CD4-positive, alpha-beta memory T cell (primary cell): ENCODE results near the gene KCND3. TPM values are rescaled to one million over a fixed set of nuclear protein-coding genes. Genes with fewer than 3 reads are reported as not detected.
A peak's percentile ranks its signal among the peaks of the same experiment; 100 is the strongest.
"Not testable (repeated sequence)": the region's sequence is repeated elsewhere in the genome, so short reads cannot be mapped to it uniquely, and the experiment has no call there.

Experiments
- CTCF ChIA-PET: fragments of 350-600 bp; sonication (Branson Sonifier 250); formaldehyde crosslinking; loops from one replicate; lab custom pipeline; 2021; ENCODE audit warnings: inconsistent platforms; ENCODE audit not compliant: partially characterized antibody; lab: Charles Lee
- POLR2A ChIA-PET: fragments of 350-600 bp; sonication (Branson Sonifier 250); formaldehyde crosslinking; loops from one replicate; lab custom pipeline; 2021; ENCODE audit not compliant: partially characterized antibody; lab: Charles Lee
- DNase-seq, 5 donors: peaks; one replicate each; pipeline versions ENCODE4 v3.0.0 to v3.0.0-alpha.2; 2020 to 2022; ENCODE audit warnings: mixed read lengths in 1 of 5
- H3K27ac ChIP-seq: one replicate; pipeline ENCODE4 v1.7.0; 2013; ENCODE audit warnings: low read depth, low read length
- H3K27me3 ChIP-seq: 2 replicates; pipeline ENCODE4 v1.7.0; 2013; ENCODE audit warnings: mild to moderate bottlenecking, low read length, moderate library complexity; ENCODE audit not compliant: insufficient read depth
- H3K36me3 ChIP-seq: 2 replicates; pipeline ENCODE4 v1.7.0; 2013; ENCODE audit warnings: mild to moderate bottlenecking, low read length, moderate library complexity; ENCODE audit not compliant: insufficient read depth
- H3K4me1 ChIP-seq: 2 replicates; pipeline ENCODE4 v1.7.0; 2013; ENCODE audit warnings: mild to moderate bottlenecking, low read length, moderate library complexity; ENCODE audit not compliant: insufficient read depth
- H3K4me3 ChIP-seq, 2 donors: one replicate each; pipeline ENCODE4 v1.7.0; 2013; ENCODE audit warnings: low read length in 2 of 2, mild to moderate bottlenecking in 1 of 2
- H3K9me3 ChIP-seq, 2 donors: one replicate each; pipeline ENCODE4 v1.7.0; 2013; ENCODE audit warnings: low read length in 2 of 2, control low read depth in 1 of 2; ENCODE audit not compliant: control insufficient read depth in 1 of 2
- H3K27ac Mint-ChIP-seq, 7 donors: one replicate each; pipeline ENCODE4 v1.8.0; 2020 to 2021; ENCODE audit warnings: mixed read lengths in 7 of 7, mild to moderate bottlenecking in 6 of 7, inconsistent platforms in 3 of 7, moderate library complexity in 3 of 7
- H3K27me3 Mint-ChIP-seq, 2 donors: one replicate each; pipeline ENCODE4 v1.8.0; 2020 to 2021; ENCODE audit warnings: mixed read lengths in 2 of 2
- H3K36me3 Mint-ChIP-seq, 2 donors: one replicate each; pipeline ENCODE4 v1.8.0; 2020 to 2021; ENCODE audit warnings: mixed read lengths in 2 of 2, inconsistent platforms in 1 of 2, mild to moderate bottlenecking in 1 of 2
- H3K4me1 Mint-ChIP-seq, 4 donors: one replicate each; pipeline ENCODE4 v1.8.0; 2020 to 2021; ENCODE audit warnings: mixed read lengths in 4 of 4, mild to moderate bottlenecking in 1 of 4
- H3K4me3 Mint-ChIP-seq, 8 donors: one replicate each; pipeline ENCODE4 v1.8.0; 2020 to 2021; ENCODE audit warnings: mixed read lengths in 8 of 8, mild to moderate bottlenecking in 7 of 8, moderate library complexity in 6 of 8, inconsistent platforms in 3 of 8
- H3K9me3 Mint-ChIP-seq, 8 donors: one replicate each; pipeline ENCODE4 v1.8.0; 2020 to 2021; ENCODE audit warnings: mixed read lengths in 8 of 8, mild to moderate bottlenecking in 5 of 8, inconsistent platforms in 3 of 8, moderate library complexity in 1 of 8
- intact Hi-C: fragments of 100-400 bp; cut with micrococcal nuclease; formaldehyde crosslinking; loops from one replicate; pipeline ENCODE4 v1.15.1; 2023
- polyA plus RNA-seq, 2 donors: library from polyadenylated mRNA; unstranded; fragments of 300-500 nt; fragmentation: Illumina TruSeq; gene quantifications; one replicate each; pipeline ENCODE4 v1.2.3, GENCODE V29; 2021
- total RNA-seq, 2 experiments: library from RNA; stranded (reverse); gene quantifications; one replicate each; pipeline ENCODE4 v1.2.3, GENCODE V29; 2021

KCND3 gene
- total and polyA plus RNA-seq, 4 experiments from 2014 or later, result 0.03 to 0.05 TPM; not detected in 2

GRCh38 chr1:111742938-111743549 is 246.4 kb downstream of the KCND3 start:
- Mint-ChIP-seq H3K27me3 (peaks cover 6 to 11% of the 10 kb centered on the region in 2 donors), H3K9me3 (no peaks in the 10 kb centered on the region), H3K4me1 (peaks cover 8 to 25% (median 14%) of the 10 kb centered on the region in 4 donors), H3K36me3 (no peaks in the 10 kb centered on the region), H3K27ac (no peak overlapping the region), H3K4me3 (no peak overlapping the region)
- Histone ChIP-seq H3K4me3 (no peak overlapping the region), H3K4me1 (peaks cover 22% of the 10 kb centered on the region), H3K9me3 (no peaks in the 10 kb centered on the region), H3K36me3 (no peaks in the 10 kb centered on the region), H3K27ac (no peak overlapping the region), H3K27me3 (peaks cover 7% of the 10 kb centered on the region)
- ChIA-PET POLR2A (no interaction called here), CTCF (interaction anchor here (1.1 to 3.7 kb wide), 6 partner anchors 11 to 235 kb away, joined by 3 to 15 read pairs (median 9); no protein-coding TSS in a partner anchor)
- DNase-seq, result no peak
- intact Hi-C loops, result no loop called here

GRCh38 chr1:111742292-111742691 is 247.2 kb downstream of the KCND3 start:
- CTCF ChIA-PET, result interaction anchor here (2.4 to 3.7 kb wide), 4 partner anchors 12 to 234 kb away, joined by 8 to 15 read pairs (median 12); no protein-coding TSS in a partner anchor
- H3K4me1 Mint-ChIP-seq, result peaks cover 10 to 28% (median 17%) of the 10 kb centered on the region in 4 donors
- H3K4me3 Mint-ChIP-seq, result not testable (repeated sequence)

GRCh38 chr1:111739925-111740765 is 249.3 kb downstream of the KCND3 start:
- H3K27me3 ChIP-seq, result peaks cover 18% of the 10 kb centered on the region
- no peak overlapping the region for H3K27ac ChIP-seq
- peaks cover 28% of the 10 kb centered on the region for H3K4me1 ChIP-seq
- H3K36me3 ChIP-seq, result no peaks in the 10 kb centered on the region
- H3K27me3 Mint-ChIP-seq, result peaks cover 6 to 18% of the 10 kb centered on the region in 2 donors
- no peaks in the 10 kb centered on the region for H3K36me3 Mint-ChIP-seq
- H3K4me3 ChIP-seq, result peak overlapping the region; percentile 68 to 70
- ChIA-PET POLR2A (interaction anchor here (0.9 to 5.5 kb wide), 5 partner anchors 9 to 263 kb away, joined by 3 to 47 read pairs (median 19); partner anchors contain the start of gene DDX20), CTCF (interaction anchor here (4.9 kb wide), 1 partner anchor 25 kb away, joined by 31 read pairs; no protein-coding TSS in a partner anchor)
- no peaks in the 10 kb centered on the region for H3K9me3 ChIP-seq
- H3K4me1 Mint-ChIP-seq, result peaks cover 10 to 27% (median 17%) of the 10 kb centered on the region in 4 donors
- DNase-seq, result peak in 3 of 5 donors; percentile 14 to 35 (median 29)
- intact Hi-C loops, result loop anchor here (1.0 to 2.0 kb wide), 2 partner anchors 15 to 17 kb away; partner anchors contain the start of gene DDX20
- H3K27ac Mint-ChIP-seq, result peak overlapping the region in 6 of 7 donors; percentile 18 to 92 (median 62)
- peaks cover 0 to 2% (median 0%) of the 10 kb centered on the region in 8 donors for H3K9me3 Mint-ChIP-seq
- H3K4me3 Mint-ChIP-seq, result peak overlapping the region; percentile 79 to 93 (median 89)

More at GRCh38 chr1:111742292-111742691, 247.2 kb downstream of the KCND3 start:
- H3K9me3 ChIP-seq, POLR2A ChIA-PET, H3K27me3 ChIP-seq, H3K27ac ChIP-seq, H3K4me3 ChIP-seq, H3K27ac Mint-ChIP-seq, intact Hi-C loops, DNase-seq, H3K36me3 Mint-ChIP-seq, H3K36me3 ChIP-seq, H3K9me3 Mint-ChIP-seq: not testable (repeated sequence)
- peaks cover 6 to 17% of the 10 kb centered on the region in 2 donors for H3K27me3 Mint-ChIP-seq
- H3K4me1 ChIP-seq, result peaks cover 28% of the 10 kb centered on the region

- POLR2A ChIA-PET, result interaction anchor here (0.9 to 5.5 kb wide), 5 partner anchors 10 to 262 kb away, joined by 3 to 47 read pairs (median 19); partner anchors contain the start of gene DDX20
- CTCF ChIA-PET, result interaction anchor here (0.7 to 4.9 kb wide), 6 partner anchors 8 to 236 kb away, joined by 3 to 31 read pairs (median 4); partner anchors contain the start of genes ADORA3, DDX20 and TMIGD3
- H3K27ac ChIP-seq, result peak within 1 kb of the TSS; percentile 37
- Mint-ChIP-seq H3K4me1 (peaks cover 10 to 27% (median 17%) of the 10 kb centered on the region in 4 donors), H3K27me3 (peaks cover 6 to 18% of the 10 kb centered on the region in 2 donors), H3K36me3 (no peaks in the 10 kb centered on the region), H3K9me3 (peaks cover 0 to 2% (median 0%) of the 10 kb centered on the region in 8 donors), H3K27ac (peak within 1 kb of the TSS; percentile 42 to 96 (median 86)), H3K4me3 (peak within 1 kb of the TSS; percentile 83 to 93 (median 89))
- H3K36me3 ChIP-seq, result no peaks in the 10 kb centered on the region
- intact Hi-C loops, result loop anchor here (1.0 to 2.0 kb wide), 2 partner anchors 16 to 17 kb away; partner anchors contain the start of gene DDX20
- H3K27me3 ChIP-seq, result peaks cover 18% of the 10 kb centered on the region
- H3K9me3 ChIP-seq, result no peaks in the 10 kb centered on the region
- peak within 1 kb of the TSS; percentile 68 to 70 for H3K4me3 ChIP-seq
- peaks cover 28% of the 10 kb centered on the region for H3K4me1 ChIP-seq
- DNase-seq, result peak; percentile 44 to 64 (median 48)
Measured at GRCh38 chr1:111739194-111739924, 250.1 kb downstream of the KCND3 start, which contains the start of gene INKA2. Gene INKA2 (minus strand): TSS chr1:111739395. CDS start chr1:111739242, 153 bp downstream.

GRCh38 chr1:111738436-111739193 is 250.9 kb downstream of the KCND3 start:
- Histone ChIP-seq H3K27me3 (peaks cover 18% of the 10 kb centered on the region), H3K27ac (peak overlapping the region; percentile 37), H3K36me3 (no peaks in the 10 kb centered on the region), H3K4me1 (peaks cover 28% of the 10 kb centered on the region), H3K4me3 (peak overlapping the region; percentile 68 to 70), H3K9me3 (no peaks in the 10 kb centered on the region)
- Mint-ChIP-seq H3K27me3 (peaks cover 6 to 18% of the 10 kb centered on the region in 2 donors), H3K27ac (peak overlapping the region; percentile 39 to 96 (median 86)), H3K4me3 (peak overlapping the region; percentile 83 to 93 (median 89)), H3K4me1 (peaks cover 10 to 27% (median 17%) of the 10 kb centered on the region in 4 donors), H3K36me3 (no peaks in the 10 kb centered on the region), H3K9me3 (peaks cover 0 to 2% (median 0%) of the 10 kb centered on the region in 8 donors)
- ChIA-PET CTCF (interaction anchor here (0.7 to 4.9 kb wide), 8 partner anchors 9 to 235 kb away, joined by 3 to 31 read pairs (median 4); partner anchors contain the start of genes ADORA3, DDX20 and TMIGD3), POLR2A (interaction anchor here (0.9 to 5.5 kb wide), 4 partner anchors 11 to 231 kb away, joined by 3 to 47 read pairs (median 19); partner anchors contain the start of gene DDX20)
- peak; percentile 41 to 79 (median 44) for DNase-seq
- intact Hi-C loops, result loop anchor here (1.0 to 2.0 kb wide), 2 partner anchors 16 to 17 kb away; partner anchors contain the start of gene DDX20
